Esophagus muscularis mucosa (tissue), 4 donors: ENCODE results near the gene RRAD.

Experiments used
- CTCF ChIP-seq, 3 experiments: fragments of 200-600 bp in 2 of 3; fragments of 450-650 bp in 1 of 3; sonication (generic) in 2 of 3; IDR thresholded peaks; one replicate each; pipeline ENCODE4 v1.5.1; 2017 to 2019; ENCODE audit warnings: antibody characterized with exemption in 3 of 3, mild to moderate bottlenecking in 2 of 3, moderate library complexity in 1 of 3
- EP300 ChIP-seq: sonication (generic); formaldehyde crosslinking; IDR thresholded peaks from one replicate; pipeline ENCODE4 v1.6.1; 2017; ENCODE audit warnings: antibody characterized with exemption
- POLR2AphosphoS5 ChIP-seq, 2 donors: sonication (generic); formaldehyde crosslinking; IDR thresholded peaks; one replicate each; pipeline ENCODE4 v1.6.1; 2017; ENCODE audit warnings: antibody characterized with exemption in 2 of 2

GRCh38 chr16:66886914-66887313 lies 38.4 kb downstream of the RRAD start:
- TF ChIP-seq CTCF (IDR thresholded peaks at IDR 0.05) (no peak), POLR2AphosphoS5 (IDR thresholded peaks at IDR 0.05) (no peak), EP300 (no peak)
